Smooth muscle cell of the brain vasculature (primary cell): Measurements from ENCODE around the gene CNGB1.

Experiments
- DNase-seq: peaks from one replicate; pipeline ENCODE4 v3.0.0-alpha.2; 2012; ENCODE audit warnings: low read depth, low spot score

Gene CNGB1

GRCh38 chr16:57972306-57972705 is 1.4 kb upstream of the CNGB1 start:
- DNase-seq, result no peak

- no peak for DNase-seq
These were observed 920 bp upstream of the CNGB1 start for GRCh38 chr16:57971848-57972247.

GRCh38 chr16:57970319-57970718 is 609 bp downstream of the CNGB1 start:
- DNase-seq, result no peak

GRCh38 chr16:57969451-57970123 is 1.3 kb downstream of the CNGB1 start:
- DNase-seq, result no peak

GRCh38 chr16:57967916-57968315 is 3.0 kb downstream of the CNGB1 start:
- no peak for DNase-seq

- DNase-seq, result no peak
These were observed 3.9 kb downstream of the CNGB1 start for GRCh38 chr16:57966986-57967385.

- DNase-seq, result no peak
These were observed 4.6 kb downstream of the CNGB1 start for GRCh38 chr16:57966204-57966771.

- DNase-seq, result no peak
These were observed 6.7 kb downstream of the CNGB1 start for GRCh38 chr16:57964157-57964700.

GRCh38 chr16:57962756-57963155 is 8.2 kb downstream of the CNGB1 start:
- no peak for DNase-seq

GRCh38 chr16:57962046-57962445 is 8.9 kb downstream of the CNGB1 start:
- DNase-seq, result no peak

GRCh38 chr16:57961538-57961937 is 9.4 kb downstream of the CNGB1 start:
- DNase-seq, result no peak

GRCh38 chr16:57960826-57961472 is 10.0 kb downstream of the CNGB1 start:
- no peak for DNase-seq

- no peak for DNase-seq
These were observed 10.6 kb downstream of the CNGB1 start for GRCh38 chr16:57960310-57960709.

- no peak for DNase-seq
These were observed 11.1 kb downstream of the CNGB1 start for GRCh38 chr16:57959804-57960203.

GRCh38 chr16:57959121-57959520 is 11.8 kb downstream of the CNGB1 start:
- no peak for DNase-seq

GRCh38 chr16:57958544-57958943 is 12.4 kb downstream of the CNGB1 start:
- no peak for DNase-seq

- DNase-seq, result no peak
These were observed 13.1 kb downstream of the CNGB1 start for GRCh38 chr16:57957673-57958392.

GRCh38 chr16:57956924-57957672 is 13.8 kb downstream of the CNGB1 start:
- DNase-seq, result no peak

GRCh38 chr16:57956270-57956808 is 14.6 kb downstream of the CNGB1 start:
- no peak for DNase-seq

GRCh38 chr16:57955572-57956188 is 15.2 kb downstream of the CNGB1 start:
- DNase-seq, result no peak

GRCh38 chr16:57953857-57954256 is 17.1 kb downstream of the CNGB1 start:
- no peak for DNase-seq
